Activated CD8-positive, alpha-beta memory T cell treated with anti-CD3 and anti-CD28 coated beads, Interleukin-2, amount 50 U/mL, for 4 hours (primary cell): ENCODE results near the gene IFITM1.
"Not testable (repeated sequence)": the region's sequence is repeated elsewhere in the genome, so short reads cannot be mapped to it uniquely, and the experiment has no call there.

Experiments used
- DNase-seq: peaks from one replicate; pipeline ENCODE4 v3.0.0-alpha.2; 2020

IFITM1 gene

GRCh38 chr11:309979-310572 is 3.8 kb upstream of the IFITM1 start:
- peak; percentile 15 for DNase-seq

DNA sequence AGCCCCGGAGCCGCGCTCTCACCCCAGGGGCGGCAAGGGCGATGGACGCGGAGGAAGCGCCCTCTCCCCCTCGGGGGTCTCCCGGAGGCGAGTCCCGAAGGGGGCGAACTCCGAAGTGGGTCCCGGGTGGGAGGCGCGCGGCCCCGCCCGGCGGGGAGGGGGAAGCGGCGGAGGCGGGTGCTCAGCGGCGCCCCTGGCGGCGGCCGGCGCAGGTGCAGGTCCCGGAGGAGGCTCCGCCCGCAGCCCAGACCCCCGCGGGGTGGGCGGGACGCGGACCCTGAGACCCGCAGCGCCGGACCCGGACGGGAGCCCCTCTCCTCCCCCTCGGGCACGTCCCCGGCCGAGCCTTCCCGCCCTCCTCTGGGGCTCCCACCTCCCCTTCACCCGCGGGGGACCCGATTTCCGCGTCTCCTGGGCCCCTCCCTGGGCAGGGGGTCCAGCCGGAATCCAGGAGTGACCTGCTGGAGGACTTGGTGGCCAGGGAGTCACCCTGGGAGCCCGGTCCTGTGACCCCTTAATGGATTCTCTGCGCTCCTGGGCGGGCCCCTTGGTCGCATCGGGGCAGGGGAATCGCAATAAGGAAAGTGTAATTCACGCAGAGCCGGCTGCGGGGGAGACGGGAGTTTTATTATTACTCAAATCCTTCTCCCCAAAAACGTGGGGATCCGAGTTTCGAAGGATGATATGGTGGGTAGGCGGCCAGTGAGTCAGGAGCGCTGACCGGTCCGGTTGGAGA is 2.7 kb upstream of the IFITM1 start:
- DNase-seq, result not testable (repeated sequence)

GRCh38 chr11:312092-312816 is 1.6 kb upstream of the IFITM1 start:
- peak; percentile 34 for DNase-seq

GRCh38 chr11:313304-313786 is 495 bp upstream of the IFITM1 start:
- no peak for DNase-seq

DNA sequence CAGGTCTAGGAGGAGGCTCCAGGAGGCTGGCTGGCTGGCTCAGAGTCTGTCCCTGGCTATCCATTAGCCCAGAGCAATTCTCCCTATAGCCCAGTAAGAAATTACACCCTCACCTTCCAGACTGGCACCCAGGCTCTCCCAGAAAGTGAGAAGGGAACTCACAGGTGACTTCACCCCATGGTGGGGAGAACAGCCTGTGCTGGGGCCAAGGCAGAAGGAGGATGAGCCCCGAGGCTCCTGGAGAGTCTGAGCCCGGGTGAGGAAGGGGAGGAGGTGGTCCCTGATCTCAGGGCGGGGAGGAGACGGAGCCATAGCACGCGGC is 675 bp downstream of the IFITM1 start:
- not testable (repeated sequence) for DNase-seq

- no peak for DNase-seq
Measured at GRCh38 chr11:315051-315481, 1.2 kb downstream of the IFITM1 start.

DNA sequence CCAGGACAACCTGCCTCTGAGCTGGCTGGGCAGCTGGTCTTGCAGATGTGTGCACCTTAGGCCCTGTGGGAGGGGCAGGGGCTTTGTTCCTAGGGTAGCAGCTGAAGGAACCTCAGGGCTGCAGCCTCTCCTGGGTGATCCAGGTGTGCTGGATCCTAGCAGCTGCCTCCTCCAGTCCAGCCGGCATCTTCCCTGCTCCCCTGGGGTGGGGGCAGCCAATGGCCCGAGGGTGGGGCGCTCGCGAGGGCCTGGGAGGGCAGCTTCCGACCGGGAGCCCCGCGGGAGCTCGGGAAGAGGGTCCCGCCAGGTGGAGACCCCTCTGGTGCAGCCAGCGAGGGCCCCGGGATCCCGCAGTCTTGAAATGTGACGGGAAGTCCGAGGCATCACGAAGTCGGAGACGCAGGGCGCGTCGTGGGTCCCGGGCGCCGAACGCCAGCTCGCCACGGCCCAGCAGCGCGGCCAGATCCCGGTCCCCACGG is 1.7 kb downstream of the IFITM1 start:
- no peak for DNase-seq

GRCh38 chr11:316031-316701 is 2.3 kb downstream of the IFITM1 start:
- DNase-seq, result no peak

DNA sequence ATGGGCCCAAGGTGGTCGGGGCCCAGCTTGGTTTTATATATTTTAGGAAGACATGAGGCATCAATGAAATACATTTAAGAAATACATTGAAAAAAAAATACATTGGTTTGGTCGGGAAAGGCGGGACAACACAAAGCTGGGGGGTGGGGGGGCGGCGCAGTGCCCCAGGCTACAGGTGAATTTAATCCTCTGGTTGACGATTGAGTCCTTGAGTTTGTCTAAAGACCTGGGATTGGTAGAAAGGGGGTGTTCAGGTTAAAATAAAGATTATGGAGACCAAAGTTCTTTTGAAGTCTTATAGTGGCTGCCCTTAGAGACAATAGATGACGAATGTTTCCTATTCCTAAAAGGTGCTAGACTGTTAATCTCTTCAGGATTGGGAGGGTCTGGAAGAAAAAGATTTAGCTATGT is 3.1 kb downstream of the IFITM1 start:
- DNase-seq, result no peak

DNA sequence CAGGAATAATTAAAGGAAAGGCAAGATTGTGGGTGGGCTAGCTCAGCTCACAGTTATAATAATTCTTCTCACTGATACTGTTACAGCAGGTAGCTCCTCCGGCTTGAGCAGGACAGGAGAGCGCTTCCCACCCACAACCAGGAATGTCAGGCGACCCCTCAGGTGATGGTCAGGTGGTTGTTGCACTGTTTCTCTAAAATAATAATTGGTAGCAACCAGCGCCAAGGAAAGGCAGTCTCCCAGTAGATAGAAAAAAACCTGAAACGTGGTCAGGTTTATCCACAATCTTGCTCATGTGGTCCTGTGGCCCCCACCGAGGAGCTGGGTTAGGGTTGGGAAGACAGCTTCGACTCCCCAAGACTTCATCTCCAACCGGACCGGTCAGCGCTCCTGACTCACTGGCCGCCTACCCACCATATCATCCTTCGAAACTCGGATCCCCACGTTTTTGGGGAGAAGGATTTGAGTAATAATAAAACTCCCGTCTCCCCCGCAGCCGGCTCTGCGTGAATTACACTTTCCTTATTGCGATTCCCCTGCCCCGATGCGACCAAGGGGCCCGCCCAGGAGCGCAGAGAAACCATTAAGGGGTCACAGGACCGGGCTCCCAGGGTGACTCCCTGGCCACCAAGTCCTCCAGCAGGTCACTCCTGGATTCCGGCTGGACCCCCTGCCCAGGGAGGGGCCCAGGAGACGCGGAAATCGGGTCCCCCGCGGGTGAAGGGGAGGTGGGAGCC is 4.0 kb downstream of the IFITM1 start:
- not testable (repeated sequence) for DNase-seq

GRCh38 chr11:318405-319120 is 4.7 kb downstream of the IFITM1 start:
- not testable (repeated sequence) for DNase-seq

GRCh38 chr11:319121-319887 is 5.5 kb downstream of the IFITM1 start:
- DNase-seq, result not testable (repeated sequence)

DNA sequence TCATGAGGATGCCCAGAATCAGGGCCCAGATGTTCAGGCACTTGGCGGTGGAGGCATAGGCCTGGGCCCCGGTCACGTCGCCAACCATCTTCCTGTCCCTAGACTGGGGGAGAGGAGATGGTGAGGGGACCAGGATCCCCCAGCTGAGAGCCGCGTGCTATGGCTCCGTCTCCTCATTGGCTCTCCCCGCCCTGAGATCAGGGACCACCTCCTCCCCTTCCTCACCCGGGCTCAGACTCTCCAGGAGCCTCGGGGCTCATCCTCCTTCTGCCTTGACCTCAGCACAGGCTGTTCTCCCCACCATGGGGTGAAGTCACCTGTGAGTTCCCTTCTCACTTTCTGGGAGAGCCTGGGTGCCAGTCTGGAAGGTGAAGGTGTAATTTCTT is 6.0 kb downstream of the IFITM1 start:
- DNase-seq, result not testable (repeated sequence)

DNA sequence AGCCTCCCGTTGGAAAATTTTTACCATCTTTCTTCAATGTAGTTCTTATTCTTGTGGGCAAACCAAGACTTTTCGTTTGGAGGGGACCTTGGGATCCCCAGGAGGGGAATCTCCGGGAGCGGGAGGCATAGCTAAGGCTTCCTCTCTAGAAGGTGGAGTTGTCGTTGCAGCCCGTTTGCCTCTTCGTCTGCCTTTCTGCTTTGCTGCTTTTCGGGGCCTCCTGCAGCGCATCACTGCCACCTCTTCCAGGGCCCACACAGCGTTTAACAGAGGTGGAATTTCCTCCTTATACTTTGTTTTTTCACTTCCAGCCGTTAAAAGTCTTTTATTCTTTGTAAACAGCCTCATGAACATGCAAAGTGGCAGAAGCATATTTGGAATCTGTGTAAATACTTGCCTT is 10.3 kb downstream of the IFITM1 start:
- DNase-seq, result no peak

DNA sequence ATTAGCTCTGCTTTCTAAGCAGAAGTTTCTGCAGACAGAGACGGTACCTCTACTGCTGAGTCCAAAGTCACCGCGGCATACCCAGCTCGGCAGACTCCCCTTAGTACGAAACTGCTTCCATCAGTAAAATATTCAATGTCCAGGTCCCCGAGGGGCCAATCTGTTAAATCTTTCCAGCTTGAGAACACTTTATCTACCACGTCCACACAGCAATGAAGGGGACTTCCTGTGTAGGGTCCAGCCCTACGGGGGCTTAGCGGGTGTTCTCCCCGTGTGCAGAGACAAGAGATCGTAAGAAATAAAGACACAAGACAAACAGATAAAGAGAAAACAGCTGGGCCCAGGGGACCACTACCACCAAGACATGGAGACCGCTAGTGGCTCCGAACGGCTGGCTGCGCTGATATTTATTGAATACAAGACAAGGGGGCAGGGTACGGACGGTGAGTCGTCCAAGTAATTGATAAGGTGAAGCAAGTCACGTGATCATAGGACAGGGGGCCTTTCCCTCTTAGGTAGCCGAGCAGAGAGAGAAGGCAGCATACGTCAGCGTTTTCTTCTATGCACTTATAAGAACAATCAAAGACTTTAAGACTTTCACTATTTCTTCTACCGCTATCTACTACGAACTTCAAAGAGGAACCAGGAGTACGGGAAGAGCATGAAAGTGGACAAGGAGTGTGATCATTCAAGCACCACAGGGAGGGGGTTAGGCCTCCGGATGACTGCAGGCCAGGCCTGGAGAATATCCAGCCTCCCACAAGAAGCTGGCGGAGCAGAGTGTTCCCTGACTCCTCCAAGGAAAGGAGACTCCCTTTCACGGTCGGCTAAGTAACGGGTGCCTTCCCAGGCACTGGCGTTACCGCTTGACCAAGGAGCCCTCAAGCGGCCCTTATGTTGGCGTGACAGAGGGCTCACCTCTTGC is 11.0 kb downstream of the IFITM1 start:
- not testable (repeated sequence) for DNase-seq

GRCh38 chr11:325796-326591 is 12.2 kb downstream of the IFITM1 start:
- DNase-seq, result no peak

DNA sequence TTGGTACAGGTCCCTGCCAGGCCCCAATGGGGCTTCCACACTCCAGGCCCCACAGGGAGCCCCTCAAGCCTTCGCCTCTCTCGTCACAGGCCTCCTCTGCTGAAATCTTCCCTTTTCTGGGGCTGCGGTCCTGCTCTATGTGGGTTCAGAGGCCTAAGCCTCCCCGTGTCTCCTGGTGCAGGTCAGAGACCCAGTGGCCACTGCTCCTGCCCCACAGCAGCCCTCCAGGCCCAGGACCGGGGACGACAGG is 12.7 kb downstream of the IFITM1 start:
- DNase-seq, result no peak

DNA sequence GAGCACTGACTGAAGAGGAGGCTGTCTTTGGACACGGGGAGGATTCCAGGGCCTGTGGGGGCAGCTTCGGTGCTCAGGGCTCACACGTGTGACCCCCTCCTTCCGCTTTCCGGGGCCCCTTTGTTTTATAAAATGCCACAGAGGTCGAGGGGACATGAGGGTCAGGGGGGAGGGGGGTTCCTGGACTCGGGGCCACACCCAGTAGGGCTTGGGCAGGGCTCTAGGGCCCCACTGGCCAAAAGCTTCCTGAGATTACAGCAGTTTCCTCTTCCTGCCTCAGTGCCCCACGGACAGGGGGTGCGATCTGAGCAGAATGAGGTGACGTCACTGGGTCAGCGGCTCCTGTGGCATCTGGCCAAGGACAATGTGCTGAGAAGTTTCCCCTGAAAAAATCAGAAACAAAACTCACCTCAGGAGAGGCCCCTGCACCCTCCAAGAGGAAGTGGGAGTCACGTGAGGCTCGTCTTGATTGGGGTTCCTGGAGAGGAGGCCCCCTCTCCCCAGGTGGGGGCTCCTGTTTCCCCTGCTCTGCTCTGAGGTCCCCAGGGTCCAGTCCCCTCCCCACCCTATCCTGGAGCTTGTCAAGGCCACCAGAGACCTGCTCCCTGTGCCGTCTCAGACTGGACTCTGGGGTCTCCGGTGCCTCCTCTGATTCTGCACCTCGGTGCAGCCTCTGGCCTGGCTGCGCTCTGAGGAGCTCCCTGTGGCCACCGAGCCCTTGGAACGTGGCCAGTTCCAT is 13.2 kb downstream of the IFITM1 start:
- DNase-seq, result peak; percentile 54

- DNase-seq, result no peak
Measured at GRCh38 chr11:327581-327923, 13.7 kb downstream of the IFITM1 start.
